GM21367 (cell line): ENCODE measurements around the gene MORC1.
"Not testable (repeated sequence)": the region's sequence is repeated elsewhere in the genome, so short reads cannot be mapped to it uniquely, and the experiment has no call there.

ENCODE experiments used
- ATAC-seq: cut with Tn5 transposase; IDR thresholded peaks from one replicate; pipeline ENCODE4 v1.9.1; 2021; ENCODE audit not compliant: unreplicated experiment

MORC1 gene

DNA sequence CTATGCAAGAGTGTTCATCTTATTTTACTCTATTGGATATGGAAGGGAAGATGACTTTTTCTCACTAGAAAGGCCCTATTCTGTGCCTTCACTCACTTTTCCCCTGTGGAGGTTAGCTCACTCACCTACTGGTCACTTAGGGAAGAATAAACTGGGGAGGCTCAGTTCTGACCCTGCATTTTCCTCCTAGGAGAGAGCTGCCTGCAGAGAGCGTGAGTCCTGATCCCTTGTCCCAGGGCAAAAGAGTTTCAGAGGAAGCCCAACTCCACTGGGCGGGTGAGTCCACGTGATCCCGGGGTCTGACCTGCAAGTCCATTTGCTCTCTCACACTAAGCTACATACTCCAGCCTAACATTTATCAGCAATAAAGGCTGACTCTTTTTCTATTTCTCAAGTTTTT is 8.4 kb downstream of the MORC1 start:
- ATAC-seq: no peak

DNA sequence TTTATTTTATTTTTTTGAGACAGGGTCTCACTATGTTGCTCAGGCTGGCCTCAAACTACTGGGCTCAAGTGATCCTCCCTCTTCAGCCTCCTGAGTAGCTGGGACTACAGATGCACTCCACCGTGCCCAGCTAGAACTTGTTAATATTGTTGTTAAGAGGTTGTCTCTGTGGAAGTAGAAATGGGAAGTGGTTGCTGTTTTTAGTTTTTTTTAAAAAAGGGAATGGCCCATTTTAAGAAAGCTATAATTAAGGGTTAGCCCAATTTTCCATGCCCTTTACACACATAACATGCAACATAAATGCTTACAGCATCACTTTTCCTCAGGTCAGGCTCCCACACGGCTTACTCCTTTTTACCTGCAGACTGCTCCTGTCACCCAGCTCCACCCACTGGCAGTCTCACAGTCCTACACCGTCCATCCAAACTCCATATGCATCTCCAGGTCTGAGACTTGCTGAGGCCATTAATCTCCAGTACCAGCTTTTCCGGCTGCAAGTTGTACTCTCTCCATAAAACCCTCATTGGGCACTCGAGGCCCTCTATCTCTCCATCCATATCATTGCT is 19.8 kb downstream of the MORC1 start:
- peak; percentile 76 for ATAC-seq

DNA sequence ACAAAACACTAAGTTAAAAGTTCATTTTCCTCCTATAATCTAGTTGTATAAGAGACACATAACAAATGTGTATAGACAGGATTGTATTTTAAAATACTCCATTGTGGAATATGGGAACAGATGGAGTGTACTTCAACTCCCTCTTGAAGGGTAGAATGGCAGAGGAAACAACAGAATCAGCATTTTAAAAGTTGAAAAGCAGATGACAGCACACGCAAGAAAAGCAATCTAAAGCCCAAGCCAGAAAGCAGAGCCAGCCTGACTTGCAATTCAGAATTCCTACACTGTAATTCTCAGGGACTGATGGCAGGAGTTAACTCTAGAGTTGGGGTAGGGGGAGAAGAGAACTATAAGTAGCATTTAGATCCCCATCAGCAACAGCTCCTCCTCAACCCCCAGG is 22.8 kb downstream of the MORC1 start:
- ATAC-seq: no peak

DNA sequence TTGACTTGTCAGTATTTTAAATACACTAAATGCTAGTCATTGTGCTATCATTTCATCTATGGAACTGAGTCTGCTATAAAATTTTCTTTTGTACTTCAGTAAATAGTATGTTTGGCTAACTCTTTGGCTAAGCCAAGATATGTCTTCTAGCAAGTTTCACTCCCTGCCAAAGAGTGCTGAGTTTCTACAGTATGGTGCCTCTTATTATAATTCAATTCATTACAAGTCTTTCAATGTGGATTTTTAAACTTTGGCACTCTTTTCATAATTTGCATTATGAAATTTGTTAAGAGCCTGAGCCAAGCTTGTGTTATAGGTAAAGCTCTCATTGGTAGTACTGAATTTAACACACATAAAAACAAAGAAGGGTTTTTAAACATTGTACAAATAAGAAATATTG is 24.4 kb downstream of the MORC1 start:
- no peak for ATAC-seq

DNA sequence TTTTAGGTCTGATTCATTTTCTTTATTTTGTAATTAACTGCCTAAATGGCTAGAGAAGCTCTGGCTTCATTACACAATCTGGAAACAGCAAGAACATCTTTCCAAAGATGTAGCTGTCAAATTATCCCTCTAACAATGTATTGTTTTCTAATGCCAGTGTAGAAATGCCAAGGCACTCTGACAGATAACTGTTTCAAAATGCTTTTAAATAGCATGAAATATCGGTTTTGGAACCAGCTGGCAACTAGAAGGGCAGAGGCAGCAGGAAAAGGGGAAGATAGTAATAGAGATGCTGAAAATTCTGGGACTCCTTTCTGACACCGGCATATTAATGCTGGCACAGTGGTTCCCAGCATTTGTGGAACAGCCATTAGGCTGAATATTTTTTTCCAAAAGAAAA is 26.1 kb downstream of the MORC1 start:
- no peak for ATAC-seq

DNA sequence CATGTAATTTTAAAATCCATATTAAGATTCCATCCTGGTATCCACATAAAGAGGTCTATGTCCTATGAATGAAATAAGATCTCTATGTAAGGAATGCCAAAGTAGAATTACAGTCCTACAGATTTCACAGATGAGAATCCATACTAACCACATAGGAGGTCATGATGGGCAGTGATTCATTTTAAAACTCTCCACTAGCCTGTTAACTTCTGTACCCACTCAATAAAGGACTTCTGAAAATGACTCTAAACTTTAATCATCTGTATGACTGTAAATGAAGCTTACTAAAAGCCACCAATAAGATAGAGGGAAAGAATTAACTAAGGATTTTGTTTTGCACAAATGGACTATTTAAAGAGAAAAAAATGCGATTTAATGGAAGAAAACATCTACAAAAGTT is 28.7 kb downstream of the MORC1 start:
- ATAC-seq: no peak

DNA sequence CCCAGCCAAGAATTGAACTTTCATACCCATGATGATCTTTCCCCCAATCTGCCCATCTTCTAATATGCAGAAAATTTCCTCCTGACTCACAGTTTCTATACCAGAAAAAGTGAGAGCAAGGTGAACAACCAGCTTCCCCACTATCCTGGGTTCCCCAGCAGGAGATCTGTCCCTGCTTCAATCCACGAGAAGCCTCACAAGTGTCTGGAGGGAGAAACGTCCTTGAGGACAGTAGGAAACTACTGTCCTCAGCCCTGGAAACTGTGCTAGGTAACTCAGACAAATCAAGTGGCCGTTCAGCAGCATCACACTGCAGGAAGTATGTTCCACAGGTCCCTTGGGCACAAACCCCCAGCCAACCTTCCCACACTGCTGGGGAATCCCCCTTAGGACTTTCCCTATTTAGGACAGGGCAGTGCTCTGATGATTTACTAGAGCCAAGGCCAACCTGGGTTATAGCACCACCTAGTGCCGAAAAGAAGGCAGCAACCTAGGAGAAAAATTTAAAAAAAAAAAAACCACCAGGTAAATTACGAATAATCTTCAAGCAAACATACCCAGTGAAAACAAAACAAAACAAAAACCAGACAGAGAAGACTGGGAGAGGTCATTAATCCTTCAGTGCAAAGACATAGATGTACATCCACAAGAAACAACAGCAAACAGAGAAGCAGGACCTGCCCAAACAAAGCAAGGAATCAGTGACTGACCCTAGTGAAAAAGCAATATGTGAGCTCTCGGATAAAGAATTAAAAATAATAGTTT is 36.0 kb downstream of the MORC1 start:
- ATAC-seq: peak; percentile 98

DNA sequence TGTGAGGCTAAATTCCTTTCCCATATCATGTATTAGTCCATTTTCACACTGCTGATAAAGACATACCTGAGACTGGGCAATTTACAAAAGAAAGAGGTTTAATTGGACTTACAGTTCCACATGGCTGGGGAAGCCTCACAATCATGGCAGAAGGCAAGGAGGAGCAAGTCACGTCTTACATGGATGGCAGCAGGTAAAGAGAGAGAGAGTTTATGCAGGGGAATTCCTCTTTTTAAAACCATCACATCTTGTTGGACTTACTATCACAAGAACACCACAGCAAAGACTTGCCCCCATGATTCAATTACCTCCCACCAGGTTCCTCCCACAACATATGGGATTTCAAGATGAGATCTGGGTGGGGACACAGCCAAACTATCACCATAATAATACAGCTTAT is 37.8 kb downstream of the MORC1 start:
- not testable (repeated sequence) for ATAC-seq

DNA sequence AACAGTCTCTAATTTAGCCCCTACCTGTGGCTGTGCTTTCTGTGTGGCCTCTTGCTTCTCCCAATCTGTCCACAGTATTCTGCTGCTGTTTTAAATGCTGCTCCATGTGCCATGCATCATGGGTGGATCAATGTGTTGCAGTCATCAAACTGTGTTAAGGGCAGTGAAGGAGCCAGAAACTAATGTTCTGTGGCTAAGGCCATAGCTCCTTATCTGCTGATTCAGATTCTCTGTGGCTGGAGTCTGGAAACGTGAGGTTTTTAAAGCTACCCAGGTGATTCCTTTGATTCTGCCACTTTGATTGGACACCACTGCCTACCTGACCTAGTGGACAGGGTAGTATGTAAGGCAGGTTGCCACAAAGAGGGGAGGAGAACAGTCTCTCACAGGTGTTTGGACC is 44.8 kb downstream of the MORC1 start:
- ATAC-seq: no peak

DNA sequence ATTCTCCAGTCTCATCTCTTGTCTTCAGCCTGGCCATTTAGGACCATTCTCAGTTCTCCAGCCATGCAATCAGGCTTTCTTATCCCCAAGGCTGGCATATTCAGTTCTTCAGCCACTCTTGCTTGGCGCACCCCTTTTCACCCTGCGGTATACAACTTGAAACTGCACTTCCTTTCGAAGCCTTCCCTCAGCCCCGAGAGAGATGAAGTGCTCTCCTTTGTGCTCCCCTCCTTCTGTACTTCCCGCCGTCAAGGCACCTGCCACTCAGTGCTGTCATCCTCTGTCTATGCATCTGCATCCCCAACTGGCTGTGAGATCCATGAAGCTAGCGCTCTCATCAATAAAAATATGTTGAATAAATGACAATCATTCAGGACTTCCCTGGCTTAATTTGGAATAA is 45.7 kb downstream of the MORC1 start:
- peak; percentile 83 for ATAC-seq

DNA sequence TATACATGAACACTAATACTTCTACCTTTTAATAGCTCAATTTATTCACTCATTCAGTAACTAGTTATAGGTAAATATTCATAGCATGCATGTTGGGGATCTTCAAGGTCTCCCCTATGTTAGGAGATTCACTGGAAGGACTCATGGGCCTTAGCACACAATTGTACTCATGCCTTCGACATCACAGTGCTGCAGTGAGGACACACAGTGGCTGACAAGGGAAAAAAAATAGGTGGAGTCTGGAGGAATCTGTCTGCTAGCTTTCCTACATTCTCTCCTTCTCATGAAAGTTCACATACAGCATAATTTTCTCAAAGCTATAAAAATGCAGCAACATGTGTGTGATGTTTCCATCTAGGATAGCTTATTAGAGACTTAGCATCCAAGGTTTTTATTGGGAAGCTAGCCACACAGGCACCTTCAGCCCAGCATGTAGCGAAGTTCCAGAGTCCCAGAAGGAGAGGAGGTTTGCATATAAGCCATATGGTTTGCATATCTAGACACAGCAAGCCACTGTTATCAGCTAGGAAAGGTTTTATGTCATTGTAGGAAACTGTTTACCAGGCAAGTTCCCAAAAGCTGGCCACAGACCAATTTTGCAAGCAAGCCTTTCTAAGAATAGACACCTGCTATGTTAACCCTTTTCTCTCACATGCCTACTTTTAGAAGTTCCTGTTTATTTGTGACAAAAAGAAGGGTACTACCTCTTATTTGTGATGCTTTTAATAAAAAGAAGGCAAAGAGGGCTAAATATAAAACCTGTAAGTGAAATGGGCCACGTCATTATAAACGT is 46.4 kb downstream of the MORC1 start:
- peak; percentile 57 for ATAC-seq

DNA sequence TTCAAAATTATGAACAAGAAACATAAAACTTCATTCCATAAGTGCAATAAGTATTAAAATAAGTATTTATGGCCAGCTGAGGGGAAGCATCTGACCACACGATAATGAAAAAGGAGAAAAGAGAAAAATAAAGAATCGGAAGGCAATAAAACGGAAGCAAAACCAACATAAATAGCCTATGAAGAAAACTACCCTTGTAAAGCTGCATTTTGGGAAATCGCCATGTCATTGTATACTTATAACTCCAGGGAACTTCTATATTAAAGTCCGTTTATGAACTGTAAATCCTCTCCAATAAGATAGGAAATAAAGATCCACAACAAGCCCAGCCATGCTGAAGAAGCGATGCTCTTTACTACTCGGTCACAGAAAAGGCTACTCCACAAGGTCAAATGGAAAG is 47.7 kb downstream of the MORC1 start:
- ATAC-seq: no peak

DNA sequence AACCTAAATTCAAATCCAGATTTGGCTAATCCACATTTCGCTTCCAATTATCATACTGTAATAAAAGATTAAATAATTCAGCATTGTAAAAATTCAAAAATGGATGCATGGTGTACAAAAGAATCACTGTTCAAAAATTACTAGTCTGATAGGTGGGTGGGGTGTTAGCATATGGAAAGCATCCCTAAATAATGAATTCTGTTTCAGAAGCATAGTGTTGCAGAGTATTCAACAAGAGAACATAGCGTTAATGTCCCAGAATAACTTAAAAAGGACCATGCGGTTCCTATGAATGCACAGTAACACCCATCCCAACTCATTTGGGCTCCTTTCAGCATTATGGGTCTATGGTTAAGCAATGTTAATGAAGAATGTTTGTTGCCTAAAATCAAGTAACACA is 51.1 kb downstream of the MORC1 start:
- ATAC-seq: no peak

DNA sequence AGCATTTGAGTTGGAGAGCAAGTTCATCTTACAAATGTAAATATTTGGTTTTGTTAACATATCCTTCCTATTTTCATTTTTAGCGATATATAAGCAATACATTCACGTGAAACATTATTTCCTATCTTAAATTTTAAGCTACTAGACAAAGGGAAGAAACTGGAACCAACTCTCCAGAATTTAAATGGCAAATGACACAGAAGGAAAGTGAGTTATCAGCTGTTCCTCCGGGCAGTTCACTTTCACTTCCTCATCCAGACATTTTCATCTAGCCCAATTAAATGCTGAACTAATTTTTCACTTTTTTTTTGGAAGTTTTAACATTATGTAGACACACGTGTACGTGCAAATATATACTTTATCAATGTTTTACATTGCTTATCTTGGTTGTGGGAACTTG is 58.7 kb downstream of the MORC1 start:
- peak; percentile 76 for ATAC-seq

DNA sequence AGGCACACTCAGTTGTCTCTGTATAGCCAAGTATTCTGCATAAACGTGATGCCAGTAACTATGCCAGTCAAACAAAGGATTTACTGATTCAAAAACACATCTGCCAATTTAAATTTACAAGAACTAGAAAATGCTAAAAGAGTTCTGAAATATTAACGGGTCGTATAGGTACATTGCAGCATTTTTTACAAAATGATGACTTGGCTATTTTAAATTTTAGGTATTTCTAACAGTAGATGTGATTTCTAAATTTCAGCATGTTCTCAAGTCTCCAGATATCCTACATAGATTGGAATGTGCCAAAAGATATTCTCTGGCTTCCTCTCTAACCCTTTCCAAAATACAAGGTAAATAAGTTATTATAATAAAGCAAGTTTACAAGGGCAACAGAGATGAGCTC is 60.3 kb downstream of the MORC1 start:
- ATAC-seq: no peak

DNA sequence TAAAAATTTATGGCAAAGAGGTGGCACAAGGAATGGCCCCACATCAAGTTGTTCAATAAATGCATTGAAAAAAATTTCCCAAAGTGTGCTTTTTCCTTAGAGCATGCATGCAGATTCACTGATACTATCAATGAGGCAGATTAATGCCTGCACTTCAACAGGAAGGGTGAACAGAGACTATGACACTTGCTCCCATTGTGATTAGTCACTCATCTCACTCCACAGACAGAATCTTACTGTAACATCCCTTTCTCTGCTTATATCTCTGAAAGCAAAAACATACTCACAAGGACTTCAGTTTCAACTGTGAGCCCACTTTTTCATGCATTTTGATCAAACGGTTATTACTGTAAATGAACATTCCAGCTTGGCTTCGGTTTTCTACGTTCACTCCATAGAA is 60.9 kb downstream of the MORC1 start:
- ATAC-seq: no peak

DNA sequence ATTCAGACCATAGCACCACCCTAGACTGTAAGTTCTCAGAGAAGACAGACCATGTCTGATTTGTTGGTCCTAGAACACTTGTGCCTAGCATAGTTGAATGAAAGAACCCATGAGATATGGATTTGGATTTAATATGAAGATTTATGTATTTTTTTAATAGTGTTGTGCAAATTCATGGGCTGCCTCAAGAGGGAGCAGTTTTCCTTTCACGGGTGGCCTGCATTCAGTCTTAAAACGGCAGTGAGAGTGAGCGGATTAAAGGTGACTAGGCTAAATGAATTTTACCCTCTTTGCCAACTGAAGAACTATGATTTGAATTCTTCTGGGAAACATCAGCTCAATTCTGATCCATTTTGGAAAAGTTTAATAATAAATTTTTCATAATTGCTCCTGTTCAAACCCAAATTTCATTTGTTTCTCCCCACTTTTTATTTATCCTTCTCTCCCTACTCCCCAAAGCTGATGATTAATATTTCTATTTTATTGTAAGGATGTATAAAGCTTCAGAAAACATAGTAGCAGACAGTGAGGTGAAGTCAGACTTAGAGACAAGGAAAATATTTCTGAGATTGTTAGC is 67.3 kb downstream of the MORC1 start:
- peak; percentile 56 for ATAC-seq

DNA sequence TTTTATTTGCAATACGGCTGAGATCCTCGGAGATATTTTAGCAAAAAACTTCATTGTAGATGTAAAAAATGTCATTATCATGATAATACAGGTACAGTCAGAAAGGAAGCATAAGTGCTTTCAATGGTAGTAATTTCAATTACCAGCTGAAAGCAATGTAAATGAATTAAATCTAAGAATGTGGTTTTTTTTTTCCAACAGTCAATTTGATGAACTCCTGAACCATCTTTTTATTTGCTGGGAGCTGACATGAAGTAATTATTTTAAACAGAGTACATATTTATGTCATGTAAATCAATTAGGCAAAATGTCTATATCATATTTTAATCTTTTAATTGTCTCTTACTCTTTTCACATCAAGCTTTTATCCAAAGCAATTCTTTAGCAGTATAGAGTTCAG is 70.6 kb downstream of the MORC1 start:
- no peak for ATAC-seq

DNA sequence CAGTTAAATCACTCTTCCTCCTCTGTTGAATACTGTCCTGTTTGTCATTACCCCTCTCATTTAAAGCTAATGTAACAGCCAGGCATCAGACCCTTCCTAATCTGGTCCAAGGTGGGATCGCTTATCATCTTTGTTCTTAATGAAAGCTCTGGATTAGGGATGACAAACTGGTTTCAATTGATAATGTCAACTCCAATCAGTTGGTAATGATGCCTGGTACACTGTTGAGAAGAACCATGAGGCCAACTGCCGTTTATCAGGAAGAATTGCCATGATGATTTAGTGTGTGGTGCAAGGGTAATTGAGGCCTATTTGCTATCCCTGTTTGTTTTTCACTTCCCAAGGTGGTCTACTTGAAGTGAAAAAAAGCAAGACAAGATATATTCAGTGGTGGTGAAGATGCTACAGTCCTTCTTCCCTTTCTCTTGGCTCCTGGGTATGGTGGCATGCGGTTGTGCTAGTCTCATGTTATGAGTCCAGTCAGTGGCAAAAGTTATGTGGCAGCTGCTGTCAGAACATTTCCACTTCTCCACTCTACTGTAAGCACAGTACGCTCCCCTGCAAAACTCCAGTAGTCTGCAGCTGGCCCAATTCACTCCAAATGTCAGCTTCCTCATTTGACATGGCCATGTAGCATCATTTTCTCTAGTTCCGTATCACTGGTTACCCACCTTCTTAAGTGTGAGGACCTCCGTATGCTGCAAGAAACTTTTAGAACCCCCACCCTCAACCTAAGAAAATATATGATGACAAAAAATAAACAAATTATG is 72.5 kb downstream of the MORC1 start:
- no peak for ATAC-seq

DNA sequence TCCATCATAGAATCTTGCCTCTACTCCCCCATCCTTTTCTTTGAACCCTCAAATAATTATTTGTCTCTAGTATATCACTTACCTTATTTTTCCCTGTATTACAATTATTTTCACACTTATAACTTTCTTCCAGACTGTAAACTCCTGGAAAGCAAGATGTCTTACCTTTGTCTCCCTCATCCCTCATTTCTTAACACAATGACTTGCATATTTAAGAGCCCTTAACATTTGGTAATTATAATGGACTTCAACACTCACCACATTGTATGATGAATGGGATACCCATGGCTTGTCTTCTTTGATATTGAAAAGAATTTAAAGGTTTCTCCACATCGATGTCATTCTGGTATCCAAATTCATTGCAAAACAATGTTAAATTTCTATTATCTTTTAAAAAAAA is 82.9 kb downstream of the MORC1 start:
- no peak for ATAC-seq

DNA sequence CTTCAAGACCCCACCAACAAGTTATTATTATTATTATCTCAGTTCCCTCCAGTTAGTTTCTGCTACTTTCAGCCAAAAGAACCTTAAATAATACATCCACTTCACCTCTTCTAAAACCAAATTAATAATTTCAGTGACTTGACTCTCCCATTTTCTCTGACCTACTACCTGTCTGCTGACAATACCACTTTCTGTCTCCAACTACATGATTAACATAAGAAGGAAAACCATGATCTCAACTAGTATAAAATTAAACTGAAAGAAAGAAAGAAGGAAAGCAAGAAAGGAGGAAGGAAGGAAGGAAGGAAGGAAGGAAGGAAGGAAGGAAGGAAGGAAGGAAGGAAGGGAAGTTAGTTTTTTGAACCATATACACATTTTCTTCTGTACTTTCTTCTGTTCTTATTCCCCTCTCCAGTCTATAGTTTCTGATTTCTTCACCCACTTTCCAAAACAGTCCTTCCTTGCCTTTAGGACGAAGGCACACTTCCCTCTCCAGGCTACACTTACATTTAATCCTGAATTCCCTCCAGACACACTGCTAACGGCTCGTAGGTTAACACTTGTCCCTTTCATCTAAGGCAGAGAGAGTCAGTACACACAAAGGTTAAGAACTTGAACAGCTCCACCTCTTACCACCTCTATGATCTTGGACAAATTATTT is 84.8 kb downstream of the MORC1 start:
- no peak for ATAC-seq
